B cell (primary cell): ENCODE results near the gene GHRL. TPM values are rescaled to one million over a fixed set of nuclear protein-coding genes. Genes with fewer than 3 reads are reported as not detected.

Source experiments
- ATAC-seq: fragments of 200-7000 bp; cut with Tn5 transposase; one replicate; pipeline ENCODE4 v1.10.0; 2021; ENCODE audit warnings: low read depth, mild to moderate bottlenecking, moderate number of reproducible peaks, moderate library complexity
- CTCF ChIA-PET: fragments of 350-600 bp; sonication (Branson Sonifier 250); formaldehyde crosslinking; loops from one replicate; lab custom pipeline; 2021; ENCODE audit warnings: antibody characterized with exemption, inconsistent platforms; lab: Charles Lee
- POLR2A ChIA-PET: fragments of 350-600 bp; sonication (Branson Sonifier 250); formaldehyde crosslinking; loops from one replicate; lab custom pipeline; 2021; ENCODE audit warnings: antibody characterized with exemption; lab: Charles Lee
- DNase-seq: peaks from one replicate; pipeline ENCODE4 v3.0.0; 2013
- H2AFZ ChIP-seq: 2 replicates; pipeline ENCODE4 v1.6.1; 2012; ENCODE audit warnings: mild to moderate bottlenecking, low read depth, low read length; ENCODE audit not compliant: insufficient read depth, poor library complexity, severe bottlenecking
- H3K27ac ChIP-seq, 2 donors: 1 replicate in 1 of 2; 2 replicates in 1 of 2; pipeline ENCODE4 v1.5.1; 2012 to 2013; ENCODE audit warnings: low read length in 2 of 2, mild to moderate bottlenecking in 2 of 2, moderate library complexity in 1 of 2
- H3K27me3 ChIP-seq, 4 experiments: fragments of 200-600 bp in 1 of 4; sonication (generic) in 1 of 4; replicated peaks in 1 of 4; 1 replicate in 2 of 4; 2 replicates in 2 of 4; pipeline versions ENCODE4 v1.6.1 to v1.7.0; 2013 to 2016; ENCODE audit warnings: low read length in 3 of 4, mild to moderate bottlenecking in 2 of 4, mixed read lengths in 1 of 4, moderate library complexity in 1 of 4; ENCODE audit not compliant: insufficient read depth in 4 of 4, control insufficient read depth in 3 of 4; ENCODE audit errors: control extremely low read depth in 1 of 4
- H3K36me3 ChIP-seq, 2 experiments: replicated peaks in 1 of 2; 1 replicate in 1 of 2; 2 replicates in 1 of 2; pipeline versions ENCODE4 v1.6.1 to v1.7.1; 2013; ENCODE audit warnings: low read length in 1 of 2; ENCODE audit not compliant: insufficient read depth in 2 of 2, control insufficient read depth in 1 of 2; ENCODE audit errors: control extremely low read depth in 1 of 2, extremely low read depth in 1 of 2
- H3K4me1 ChIP-seq, 2 donors: fragments of 200-600 bp in 1 of 2; sonication (generic) in 1 of 2; 1 replicate in 1 of 2; 2 replicates in 1 of 2; pipeline versions ENCODE4 v1.5.1 to v1.6.1; 2013 to 2017; ENCODE audit warnings: low read length in 2 of 2; ENCODE audit not compliant: control insufficient read depth in 2 of 2, insufficient read depth in 2 of 2
- H3K4me2 ChIP-seq: replicated peaks from 2 replicates; pipeline ENCODE3; 2012; ENCODE audit warnings: mild to moderate bottlenecking, low read depth, low read length; ENCODE audit not compliant: poor library complexity, severe bottlenecking
- H3K4me3 ChIP-seq, 5 experiments: fragments of 200-600 bp in 1 of 5; sonication (generic) in 1 of 5; 1 replicate in 3 of 5; 2 replicates in 2 of 5; pipeline versions ENCODE4 v1.5.1 to v1.7.0; 2011 to 2016; ENCODE audit warnings: low read length in 4 of 5, mild to moderate bottlenecking in 4 of 5, low read depth in 2 of 5, control low read depth in 1 of 5, moderate library complexity in 1 of 5; ENCODE audit not compliant: insufficient read depth in 1 of 5; ENCODE audit errors: control extremely low read depth in 1 of 5, extremely low read depth in 1 of 5
- H3K79me2 ChIP-seq: fragments of 200-600 bp; sonication (generic); one replicate; pipeline ENCODE4 v1.6.0; 2016; ENCODE audit warnings: low read length; ENCODE audit not compliant: control insufficient read depth, insufficient read depth
- H3K9ac ChIP-seq: fragments of 200-600 bp; sonication (generic); 2 replicates; pipeline ENCODE4 v1.6.1; 2017; ENCODE audit warnings: mild to moderate bottlenecking, low read length, moderate library complexity
- H3K9me3 ChIP-seq, 3 donors: one replicate each; pipeline versions ENCODE4 v1.6.1 to v1.7.1; 2013; ENCODE audit warnings: low read length in 2 of 3; ENCODE audit not compliant: control insufficient read depth in 2 of 3, insufficient read depth in 1 of 3; ENCODE audit errors: control extremely low read depth in 1 of 3
- H4K20me1 ChIP-seq: 2 replicates; pipeline ENCODE4 v1.6.0; 2012; ENCODE audit warnings: mild to moderate bottlenecking, low read length; ENCODE audit not compliant: insufficient read depth, control insufficient read depth, poor library complexity, severe bottlenecking
- H3K27ac Mint-ChIP-seq: one replicate; pipeline ENCODE4 v1.8.0; 2021; ENCODE audit warnings: mixed read lengths
- H3K27me3 Mint-ChIP-seq: one replicate; pipeline ENCODE4 v1.8.0; 2021; ENCODE audit warnings: mixed read lengths
- H3K4me1 Mint-ChIP-seq: one replicate; pipeline ENCODE4 v1.8.0; 2021; ENCODE audit warnings: mixed read lengths
- H3K4me3 Mint-ChIP-seq: one replicate; pipeline ENCODE4 v1.8.0; 2021; ENCODE audit warnings: mixed read lengths
- H3K9me3 Mint-ChIP-seq: one replicate; pipeline ENCODE4 v1.8.0; 2022; ENCODE audit warnings: mixed read lengths; ENCODE audit not compliant: insufficient read depth
- EZH2 ChIP-seq: IDR thresholded peaks from 2 replicates; pipeline ENCODE4 v1.6.1; 2012; ENCODE audit warnings: borderline replicate concordance, low read depth, mild to moderate bottlenecking, moderate library complexity, low read length; ENCODE audit not compliant: insufficient read depth, poor library complexity, severe bottlenecking
- WGBS: methylation state at CpG from one replicate; pipeline ENCODE4 v1.1.5; 2013; ENCODE audit warnings: missing lambda C conversion rate; ENCODE audit not compliant: insufficient coverage; 5-methylcytosine and 5-hydroxymethylcytosine counted together
- intact Hi-C: fragments of 100-400 bp; cut with micrococcal nuclease; formaldehyde crosslinking; loops from one replicate; pipeline ENCODE4 v1.10.0; 2022
- polyA plus RNA-seq: library from polyadenylated mRNA; depleted of rRNA; stranded (reverse); fragments of >200 nt; gene quantifications from 2 replicates; pipeline ENCODE4 v1.2.3, GENCODE V29; 2012
- total RNA-seq, 2 donors: library from RNA; stranded (reverse); fragments of 120-200 nt in 1 of 2; gene quantifications; 1 replicate in 1 of 2; 2 replicates in 1 of 2; pipeline versions ENCODE4 v1.2.3 to v1.2.4, GENCODE V29; 2013 to 2022
- TF ChIP-seq, protein P1 (sequence below): fragments of 200-600 bp; IDR thresholded peaks from one replicate; pipeline ENCODE4 v1.8.0; 2022; ENCODE audit warnings: antibody characterized with exemption, mild to moderate bottlenecking

GHRL gene
- total and polyA plus RNA-seq, 2 donors (not counting 1 experiment from before 2014, with no cell fraction given): 2.8 to 3.0 TPM

GRCh38 chr3:10317961-10318350 is 25.2 kb upstream of the GHRL start:
- ATAC-seq (no peak), DNase-seq (no peak)
- no peak overlapping the region for H3K27ac ChIP-seq
- TF ChIP-seq, protein P1, sequence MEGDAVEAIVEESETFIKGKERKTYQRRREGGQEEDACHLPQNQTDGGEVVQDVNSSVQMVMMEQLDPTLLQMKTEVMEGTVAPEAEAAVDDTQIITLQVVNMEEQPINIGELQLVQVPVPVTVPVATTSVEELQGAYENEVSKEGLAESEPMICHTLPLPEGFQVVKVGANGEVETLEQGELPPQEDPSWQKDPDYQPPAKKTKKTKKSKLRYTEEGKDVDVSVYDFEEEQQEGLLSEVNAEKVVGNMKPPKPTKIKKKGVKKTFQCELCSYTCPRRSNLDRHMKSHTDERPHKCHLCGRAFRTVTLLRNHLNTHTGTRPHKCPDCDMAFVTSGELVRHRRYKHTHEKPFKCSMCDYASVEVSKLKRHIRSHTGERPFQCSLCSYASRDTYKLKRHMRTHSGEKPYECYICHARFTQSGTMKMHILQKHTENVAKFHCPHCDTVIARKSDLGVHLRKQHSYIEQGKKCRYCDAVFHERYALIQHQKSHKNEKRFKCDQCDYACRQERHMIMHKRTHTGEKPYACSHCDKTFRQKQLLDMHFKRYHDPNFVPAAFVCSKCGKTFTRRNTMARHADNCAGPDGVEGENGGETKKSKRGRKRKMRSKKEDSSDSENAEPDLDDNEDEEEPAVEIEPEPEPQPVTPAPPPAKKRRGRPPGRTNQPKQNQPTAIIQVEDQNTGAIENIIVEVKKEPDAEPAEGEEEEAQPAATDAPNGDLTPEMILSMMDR: no peak
- TF ChIP-seq EZH2: no peak
- H3K4me1 Mint-ChIP-seq: peaks cover 28% of the 10 kb centered on the region
- peaks cover 3 to 50% of the 10 kb centered on the region in 2 experiments for H3K36me3 ChIP-seq
- H3K4me1 ChIP-seq: peaks cover 11 to 21% of the 10 kb centered on the region in 2 donors
- no peaks in the 10 kb centered on the region for H3K9me3 Mint-ChIP-seq
- ChIA-PET POLR2A (no interaction called here), CTCF (no interaction called here)
- WGBS: 100% methylated on average over 3 of the region's 3 CpGs
- H2AFZ ChIP-seq: no peak overlapping the region
- no peaks in the 10 kb centered on the region for H3K9me3 ChIP-seq
- no peak overlapping the region for H3K9ac ChIP-seq
- peak overlapping the region; percentile 15 for H3K27ac Mint-ChIP-seq
- H4K20me1 ChIP-seq: peaks cover 8% of the 10 kb centered on the region
- H3K27me3 Mint-ChIP-seq: no peaks in the 10 kb centered on the region
- no peak overlapping the region for H3K4me3 ChIP-seq
- peak overlapping the region; percentile 29 for H3K4me3 Mint-ChIP-seq
- H3K79me2 ChIP-seq: peaks cover 27% of the 10 kb centered on the region
- no peak overlapping the region for H3K4me2 ChIP-seq
- H3K27me3 ChIP-seq: no peaks in the 10 kb centered on the region
- intact Hi-C loops: no loop called here

DNA sequence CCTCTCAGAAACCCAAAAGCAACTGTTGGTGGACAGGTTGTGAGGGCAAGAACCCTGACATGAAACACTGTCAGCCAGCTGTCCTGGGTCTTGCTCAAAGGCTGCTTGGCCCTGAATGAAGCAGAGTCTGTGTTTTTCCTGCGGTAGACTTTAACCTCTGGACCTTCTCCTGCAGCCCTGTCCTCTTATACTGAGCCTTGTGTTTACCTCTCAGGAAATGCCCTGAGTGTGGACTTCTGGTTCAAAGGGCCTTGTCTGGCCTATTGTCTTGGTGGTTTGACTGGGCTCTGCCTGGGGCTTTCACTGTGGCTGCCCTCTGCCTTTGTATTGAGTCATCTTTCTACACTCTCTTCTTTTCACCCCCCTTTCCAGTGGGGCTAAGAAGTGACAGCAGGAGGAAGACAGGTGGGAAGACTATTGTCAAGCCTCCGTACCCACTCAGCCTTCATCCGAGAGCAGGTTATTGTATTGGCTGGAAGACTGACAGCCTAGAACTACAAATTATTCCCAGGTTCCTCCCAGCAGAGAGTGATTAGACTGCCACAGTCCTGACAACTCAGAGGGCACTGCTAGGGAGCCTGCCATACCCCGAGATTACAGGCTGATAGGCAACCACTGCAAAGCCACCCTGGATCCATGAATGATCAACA is 24.7 kb upstream of the GHRL start:
- Histone ChIP-seq H3K36me3 (peaks cover 3 to 55% of the 10 kb centered on the region in 2 experiments), H4K20me1 (peaks cover 8% of the 10 kb centered on the region), H3K27ac (no peak overlapping the region), H3K4me3 (no peak overlapping the region), H3K27me3 (no peaks in the 10 kb centered on the region), H3K4me1 (peaks cover 11 to 21% of the 10 kb centered on the region in 2 donors), H3K79me2 (peaks cover 27% of the 10 kb centered on the region), H3K9ac (no peak overlapping the region), H2AFZ (no peak overlapping the region), H3K9me3 (no peaks in the 10 kb centered on the region), H3K4me2 (no peak overlapping the region)
- peak overlapping the region; percentile 37 for H3K27ac Mint-ChIP-seq
- ChIA-PET POLR2A (no interaction called here), CTCF (no interaction called here)
- H3K4me1 Mint-ChIP-seq: peaks cover 28% of the 10 kb centered on the region
- no peaks in the 10 kb centered on the region for H3K9me3 Mint-ChIP-seq
- WGBS: 100% methylated on average over 2 of the region's 4 CpGs
- DNase-seq (no peak), ATAC-seq (no peak)
- TF ChIP-seq EZH2: no peak
- TF ChIP-seq, protein P1: no peak
- H3K4me3 Mint-ChIP-seq: no peak overlapping the region
- intact Hi-C loops: no loop called here
- no peaks in the 10 kb centered on the region for H3K27me3 Mint-ChIP-seq
